Fibroblast of skin of left biceps (primary cell): ENCODE results near the gene EXTL2.
"Not testable (repeated sequence)": the region's sequence is repeated elsewhere in the genome, so short reads cannot be mapped to it uniquely, and the experiment has no call there.

Source experiments
- DNase-seq, 2 experiments: peaks; one replicate each; pipeline ENCODE4 v3.0.0-alpha.2; 2013; ENCODE audit warnings: low read depth in 2 of 2

EXTL2 gene

GRCh38 chr1:100860397-100860991 is 34.1 kb downstream of the EXTL2 start:
- DNase-seq = peak; percentile 46

GRCh38 chr1:100855116-100855515 is 39.5 kb downstream of the EXTL2 start:
- DNase-seq = peak; percentile 49 to 51

GRCh38 chr1:100852976-100853375 is 41.7 kb downstream of the EXTL2 start:
- DNase-seq = no peak

GRCh38 chr1:100851726-100852125 is 42.9 kb downstream of the EXTL2 start:
- DNase-seq = no peak

- no peak for DNase-seq
Observed at GRCh38 chr1:100847361-100848082, 47.1 kb downstream of the EXTL2 start.

GRCh38 chr1:100843160-100843559 is 51.5 kb downstream of the EXTL2 start:
- not testable (repeated sequence) for DNase-seq

- no peak for DNase-seq
Observed at GRCh38 chr1:100835866-100836842, 58.5 kb downstream of the EXTL2 start.

- DNase-seq = no peak
Observed at GRCh38 chr1:100834777-100835660, 59.6 kb downstream of the EXTL2 start.

GRCh38 chr1:100832694-100833428 is 61.8 kb downstream of the EXTL2 start:
- no peak for DNase-seq

- not testable (repeated sequence) for DNase-seq
Observed at GRCh38 chr1:100825666-100826065, 69.0 kb downstream of the EXTL2 start.
